Activated CD4-positive, alpha-beta T cell treated with anti-CD3 and anti-CD28 coated beads for 1 hour (primary cell): ENCODE measurements around the gene TEX36.
"Not testable (repeated sequence)": the region's sequence is repeated elsewhere in the genome, so short reads cannot be mapped to it uniquely, and the experiment has no call there.

Experiments
- DNase-seq: peaks from one replicate; pipeline ENCODE4 v3.0.0-alpha.2; 2020

The TEX36 gene

DNA sequence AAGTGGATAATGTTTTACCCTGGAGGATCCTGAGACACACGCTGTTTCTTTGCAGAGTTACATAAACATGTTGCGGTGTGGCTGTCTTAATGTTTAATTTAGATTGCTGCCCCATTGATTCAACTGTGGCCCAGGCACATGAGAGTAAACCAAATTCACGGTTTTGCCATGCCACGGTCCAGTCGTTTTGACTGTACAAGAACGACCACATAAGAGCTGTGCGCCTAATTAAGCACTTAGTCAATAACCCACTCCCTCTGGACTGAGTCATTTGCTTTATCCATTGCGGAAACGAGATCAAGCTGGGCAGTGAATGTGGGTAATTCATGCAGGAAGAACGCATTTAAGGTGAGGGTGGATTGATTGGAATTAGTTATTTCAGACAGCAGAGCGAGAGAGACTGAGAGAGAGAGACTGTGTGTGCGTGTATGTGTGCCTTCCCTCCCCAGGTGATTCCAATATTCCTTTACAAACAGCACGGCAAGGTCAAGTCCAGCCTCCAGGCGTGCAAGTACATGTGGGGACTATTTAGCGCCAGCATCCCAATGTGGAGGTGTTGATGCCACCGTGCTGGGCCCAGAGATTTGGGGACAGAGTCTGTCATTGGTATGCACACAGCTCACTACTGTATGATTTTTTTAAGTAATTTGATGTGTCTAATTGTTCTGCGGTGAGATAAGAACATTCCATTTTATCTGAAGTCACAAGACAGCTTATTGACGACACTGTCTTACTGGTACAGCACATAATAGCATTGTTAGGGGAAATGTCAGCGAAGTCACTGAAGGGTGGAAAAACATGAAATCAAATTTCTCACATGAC, 8.4 kb upstream of the TEX36 start:
- DNase-seq, result no peak

DNA sequence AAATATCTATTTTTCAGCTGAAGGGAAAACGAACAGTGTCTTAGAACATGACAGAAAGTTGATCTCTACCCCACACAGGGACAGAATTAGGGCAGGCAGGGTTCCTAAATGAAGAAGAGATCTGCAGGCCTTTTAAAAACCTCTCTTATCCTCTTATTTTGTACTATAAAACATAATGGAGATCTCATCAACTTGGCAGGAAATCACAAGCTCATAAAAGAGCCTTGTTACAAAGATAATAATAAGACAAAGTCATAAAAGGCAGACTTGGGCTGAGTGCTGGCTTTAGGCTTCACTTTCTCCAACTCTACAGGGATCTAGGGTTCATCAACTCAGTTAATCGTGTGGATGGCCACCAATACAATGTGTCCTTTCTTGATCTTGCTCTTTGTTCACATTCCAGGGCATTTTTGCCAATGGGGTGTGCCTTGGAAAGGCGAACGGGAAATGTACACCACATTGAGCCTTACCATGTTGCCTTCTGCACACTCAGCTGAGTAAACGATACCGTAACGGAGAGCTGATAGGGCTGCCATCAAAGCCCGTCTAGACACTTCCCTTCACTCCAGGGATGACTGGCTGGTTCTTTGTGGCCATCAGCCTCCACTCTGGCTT, 7.1 kb upstream of the TEX36 start:
- no peak for DNase-seq

DNA sequence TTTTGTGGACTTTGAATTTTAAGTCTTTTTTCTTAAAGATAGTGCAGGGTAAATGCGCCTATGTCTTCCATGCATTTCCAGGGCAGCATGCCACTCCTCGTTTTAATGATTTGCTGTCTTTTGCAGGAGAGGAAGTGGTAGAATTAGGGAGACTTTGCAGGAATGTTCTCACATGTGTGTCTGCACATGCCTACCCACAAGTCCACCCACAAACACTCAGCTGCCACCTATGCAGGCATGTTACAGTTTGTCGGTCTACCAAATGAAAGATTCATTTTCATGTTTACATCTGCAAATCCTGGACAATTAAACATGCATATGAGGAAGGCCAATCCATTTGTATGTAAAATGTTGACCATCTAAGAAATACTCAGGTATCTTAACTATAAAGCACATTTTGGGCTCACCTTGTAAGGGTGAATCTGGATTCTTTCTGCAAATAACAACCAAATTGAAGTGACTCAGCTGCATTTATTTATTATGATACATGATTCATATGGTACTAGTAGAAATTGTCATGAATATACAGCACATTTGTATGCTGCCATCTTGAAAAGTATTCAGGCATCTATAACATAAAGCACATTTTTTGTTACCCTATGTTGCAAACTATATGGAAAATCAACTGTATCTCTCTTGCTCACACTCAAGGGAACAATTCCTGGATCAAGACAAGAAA, 4.7 kb upstream of the TEX36 start:
- no peak for DNase-seq

DNA sequence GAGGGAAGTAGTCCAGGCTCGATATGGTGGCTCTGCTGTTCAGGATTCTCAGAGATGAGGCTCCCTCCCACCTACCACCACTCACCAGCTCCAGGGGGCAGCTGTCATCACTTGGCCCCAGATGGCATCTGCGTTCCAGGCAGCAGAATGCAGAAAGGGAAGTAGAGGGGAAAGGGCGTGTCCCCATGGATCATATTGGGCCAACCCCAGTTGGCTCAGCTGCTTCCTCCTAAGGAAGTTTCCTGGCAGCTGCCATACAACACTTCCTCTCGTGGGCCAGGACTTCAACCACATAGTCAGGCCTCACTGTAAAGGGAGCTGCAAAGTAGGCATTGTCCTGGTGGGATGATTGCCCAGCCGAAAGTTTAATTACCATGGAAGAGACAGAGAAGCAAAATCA, 1.6 kb upstream of the TEX36 start:
- no peak for DNase-seq

DNA sequence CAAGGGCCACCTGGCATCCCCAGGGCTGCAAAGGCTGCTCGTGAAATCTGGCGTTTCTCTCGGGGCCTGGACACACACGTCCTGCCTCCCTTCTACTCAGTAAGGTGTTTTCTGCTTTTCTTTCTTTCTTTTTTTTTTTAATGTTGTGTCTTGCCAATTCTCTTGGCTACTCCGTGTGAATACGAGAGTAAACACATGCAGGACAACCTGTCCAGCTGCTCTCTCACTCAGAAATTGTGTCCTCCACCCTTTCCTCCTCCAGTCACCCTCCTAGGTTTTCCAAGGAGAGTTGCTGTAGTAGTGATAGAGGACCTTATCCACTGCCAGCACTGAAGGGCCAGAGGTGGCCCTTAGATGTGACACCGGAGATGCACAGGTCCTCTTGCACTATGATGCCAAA, 858 bp upstream of the TEX36 start:
- DNase-seq, result no peak

GRCh38 chr10:125679436-125679835, 3.5 kb downstream of the TEX36 start:
- no peak for DNase-seq

DNA sequence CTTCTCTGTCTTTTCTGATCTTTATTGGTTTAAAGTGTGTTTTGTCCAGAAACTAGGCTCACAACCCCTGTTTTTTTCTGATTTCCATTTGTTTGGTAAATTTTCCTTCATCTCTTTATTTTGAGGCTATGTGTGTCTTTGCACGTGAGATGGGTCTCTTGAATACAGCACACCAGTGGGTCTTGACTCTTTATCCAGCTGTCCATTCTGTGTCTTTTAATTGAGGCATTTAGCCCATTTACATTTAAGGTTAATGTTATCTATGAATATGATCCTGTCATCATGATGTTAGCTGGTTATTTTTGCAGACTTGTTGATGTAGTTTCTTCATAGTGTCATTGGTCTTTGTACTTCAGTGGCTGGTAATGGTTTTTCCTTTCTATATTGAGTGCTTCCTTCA, 10.1 kb downstream of the TEX36 start:
- no peak for DNase-seq

GRCh38 chr10:125662584-125662983, 20.4 kb downstream of the TEX36 start:
- DNase-seq, result no peak

DNA sequence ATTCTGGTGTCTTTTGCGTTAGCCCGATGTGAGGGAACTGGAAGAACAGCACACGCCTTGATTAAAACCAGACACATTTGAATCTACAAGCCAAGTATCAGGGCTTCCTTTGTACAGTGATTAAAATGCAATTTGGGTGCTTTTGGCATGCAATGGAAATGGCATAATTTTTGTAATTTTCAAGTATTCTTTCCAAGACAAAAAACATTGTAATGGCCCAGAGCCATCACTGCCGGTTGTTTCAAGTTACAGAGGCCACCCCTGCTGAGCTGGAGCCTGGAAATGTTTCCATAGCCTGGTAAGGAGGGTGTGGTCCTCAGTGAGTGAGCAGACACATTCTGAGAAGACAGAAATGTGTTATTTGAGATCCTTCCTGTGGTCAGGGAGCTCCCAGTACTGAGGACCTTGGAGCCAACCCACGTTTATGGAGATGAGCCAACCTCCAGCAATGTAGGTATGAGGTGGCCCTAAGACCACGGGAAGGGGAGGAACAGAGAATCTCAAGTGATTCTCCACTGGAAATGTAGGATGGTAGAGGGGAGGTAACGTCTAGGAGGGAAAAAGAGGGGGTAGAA, 20.9 kb downstream of the TEX36 start:
- DNase-seq, result no peak

DNA sequence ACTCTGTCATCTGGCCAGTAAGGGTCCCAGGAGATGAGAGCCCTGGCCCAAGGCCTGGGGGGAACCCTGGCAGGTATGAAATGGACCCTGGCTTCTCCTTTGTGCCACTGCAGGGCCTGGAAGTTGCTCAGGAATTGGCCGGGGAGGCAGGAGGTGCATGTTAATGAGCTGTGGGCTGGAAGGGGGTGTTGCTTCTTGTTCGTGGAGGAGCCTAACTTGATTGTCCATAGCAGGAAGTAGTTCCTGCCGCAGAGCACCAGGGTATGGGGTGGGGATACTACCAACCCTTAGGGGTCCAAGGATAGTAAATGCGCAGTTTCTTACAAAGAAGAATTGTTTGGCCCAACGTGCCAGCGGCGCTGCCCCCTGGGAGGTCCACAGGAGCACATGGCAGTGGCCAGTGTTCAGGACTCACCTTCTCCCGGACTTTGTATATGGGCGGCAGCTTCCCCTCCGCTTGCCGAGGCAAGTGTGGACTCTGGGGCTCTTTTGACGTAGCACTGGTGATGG, 21.5 kb downstream of the TEX36 start:
- no peak for DNase-seq

DNA sequence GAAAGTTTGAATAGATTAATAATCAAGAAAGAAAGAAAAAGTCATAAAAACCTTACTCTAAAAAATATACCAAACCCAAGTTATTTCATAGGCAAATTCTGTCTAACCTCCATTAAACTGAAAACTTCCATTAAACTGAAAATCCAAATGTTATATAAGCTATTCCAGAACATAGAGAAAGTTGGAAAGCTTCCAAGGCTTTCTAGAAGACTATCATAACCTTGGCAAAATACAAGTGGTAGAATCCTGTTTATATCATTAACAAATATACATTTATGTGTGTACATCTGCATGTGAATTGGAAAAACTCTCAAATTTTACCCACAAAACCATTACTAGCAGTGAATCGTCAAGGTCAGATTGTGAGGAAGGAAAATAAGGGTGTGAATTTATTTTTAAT, 23.9 kb downstream of the TEX36 start:
- no peak for DNase-seq

- DNase-seq, result no peak
Observed at GRCh38 chr10:125656523-125656922, 26.4 kb downstream of the TEX36 start.

GRCh38 chr10:125653113-125653512, 29.9 kb downstream of the TEX36 start:
- DNase-seq, result not testable (repeated sequence)

GRCh38 chr10:125646311-125646710, 36.7 kb downstream of the TEX36 start:
- no peak for DNase-seq

GRCh38 chr10:125641398-125641797, 41.6 kb downstream of the TEX36 start:
- no peak for DNase-seq

DNA sequence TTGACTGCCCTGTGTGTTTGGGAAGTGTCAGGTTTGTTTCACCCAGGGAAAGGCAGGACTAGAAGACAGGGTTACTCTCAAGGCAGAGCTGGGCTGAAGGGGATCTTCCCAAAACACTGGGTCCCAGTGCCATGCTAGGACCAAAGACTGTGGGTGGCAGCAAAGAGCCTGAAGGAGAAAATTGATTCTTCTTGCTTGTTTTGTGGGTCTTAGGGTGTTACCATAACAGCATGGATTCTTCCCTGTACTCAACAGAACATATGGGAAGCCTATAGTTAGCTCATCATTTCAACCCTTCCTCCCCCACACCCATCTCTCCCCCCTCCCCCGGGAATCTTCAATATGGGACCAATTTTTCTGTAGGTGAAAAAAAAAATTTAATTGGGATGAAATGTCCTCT, 42.3 kb downstream of the TEX36 start:
- DNase-seq, result no peak

- no peak for DNase-seq
Observed at GRCh38 chr10:125639846-125640245, 43.1 kb downstream of the TEX36 start.

- DNase-seq, result no peak
Observed at GRCh38 chr10:125638555-125638954, 44.4 kb downstream of the TEX36 start.

- DNase-seq, result no peak
Observed at GRCh38 chr10:125637496-125637895, 45.5 kb downstream of the TEX36 start.

- no peak for DNase-seq
Observed at GRCh38 chr10:125634606-125635005, 48.4 kb downstream of the TEX36 start.

DNA sequence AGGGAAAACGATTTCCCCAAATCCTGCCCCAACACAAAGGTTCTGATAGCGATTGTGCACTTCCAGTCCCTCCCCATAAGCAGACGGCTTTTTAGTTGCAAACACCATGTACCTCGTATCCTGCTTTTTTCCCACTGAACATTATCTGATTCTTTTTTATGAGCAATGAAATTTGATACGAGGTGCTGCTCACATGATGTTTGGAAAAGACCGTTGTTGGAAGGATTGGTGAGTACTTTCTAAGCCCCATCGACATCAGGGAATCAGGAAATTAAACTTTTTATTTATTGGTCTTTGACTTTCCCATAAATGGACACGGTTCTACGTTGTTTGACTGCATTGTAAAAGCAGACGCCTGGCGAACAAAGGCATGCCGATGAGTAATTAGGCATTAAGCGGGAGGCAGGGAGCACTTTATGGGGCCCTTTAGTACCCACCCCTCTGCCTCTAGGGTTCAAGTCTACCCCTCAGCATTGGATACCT, 49.4 kb downstream of the TEX36 start:
- DNase-seq, result no peak

DNA sequence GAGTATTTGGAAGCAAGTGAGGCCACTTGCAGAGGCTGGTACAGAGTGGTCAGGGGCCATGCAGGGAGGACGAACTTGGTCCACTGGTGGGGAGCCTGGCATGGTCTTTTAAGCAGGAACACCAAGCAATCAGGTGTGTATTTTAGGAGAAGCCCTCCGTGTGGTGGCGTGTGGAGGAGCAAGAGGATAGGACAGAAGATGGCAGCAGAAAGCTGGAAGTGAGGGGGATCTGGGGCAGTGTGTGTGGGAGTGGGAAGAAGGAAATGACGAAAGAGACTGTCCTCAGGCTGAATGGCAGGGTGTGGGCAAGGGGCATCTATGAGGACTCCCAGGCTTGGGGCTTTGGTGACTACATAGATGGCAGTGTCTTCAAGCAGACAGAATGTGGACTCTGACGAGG, 51.2 kb downstream of the TEX36 start:
- no peak for DNase-seq

- DNase-seq, result no peak
Observed at GRCh38 chr10:125629758-125630376, 53.1 kb downstream of the TEX36 start.
